Neural progenitor cell (in vitro differentiated cells): ENCODE data around the gene RASGRP1. TPM values are rescaled to one million over a fixed set of nuclear protein-coding genes. Genes with fewer than 3 reads are reported as not detected.

ENCODE experiments used
- DNase-seq: peaks from one replicate; pipeline ENCODE4 v3.0.0-alpha.2; 2016; ENCODE audit warnings: low spot score
- H2AFZ ChIP-seq: fragments of 200-600 bp; sonication (generic); replicated peaks from 2 replicates; pipeline ENCODE4 v1.6.1; 2016; ENCODE audit warnings: antibody characterized with exemption
- H3F3A ChIP-seq: fragments of 200-600 bp; sonication (generic); 2 replicates; pipeline ENCODE4 v1.6.1; 2016; ENCODE audit warnings: antibody characterized with exemption, low read depth
- H3K27ac ChIP-seq: fragments of 200-600 bp; sonication (generic); 2 replicates; pipeline ENCODE4 v1.5.1; 2016; ENCODE audit warnings: mild to moderate bottlenecking
- H3K27me3 ChIP-seq: fragments of 200-600 bp; sonication (generic); 2 replicates; pipeline ENCODE4 v1.6.1; 2016; ENCODE audit warnings: mild to moderate bottlenecking, moderate library complexity
- H3K36me3 ChIP-seq: fragments of 200-600 bp; sonication (generic); 2 replicates; pipeline ENCODE4 v1.5.1; 2016
- H3K4me1 ChIP-seq: fragments of 200-600 bp; sonication (generic); 2 replicates; pipeline ENCODE4 v1.6.1; 2016; ENCODE audit warnings: mixed run types
- H3K4me2 ChIP-seq: fragments of 200-600 bp; sonication (generic); 2 replicates; pipeline ENCODE4 v1.6.1; 2016
- H3K4me3 ChIP-seq: fragments of 200-600 bp; sonication (generic); 2 replicates; pipeline ENCODE4 v1.5.1; 2016
- H3K79me2 ChIP-seq: fragments of 200-600 bp; sonication (generic); 2 replicates; pipeline ENCODE4 v1.6.1; 2016; ENCODE audit warnings: low read depth
- H3K9ac ChIP-seq: fragments of 200-600 bp; sonication (generic); 2 replicates; pipeline ENCODE4 v1.6.1; 2016
- H3K9me3 ChIP-seq: fragments of 200-600 bp; sonication (generic); 2 replicates; pipeline ENCODE4 v1.5.1; 2016; ENCODE audit warnings: low read depth
- H4K20me1 ChIP-seq: fragments of 200-600 bp; sonication (generic); 2 replicates; pipeline ENCODE4 v1.6.1; 2016; ENCODE audit warnings: low read depth
- H3K27ac Mint-ChIP-seq: 3 replicates; pipeline ENCODE4 v1.8.0; 2021; ENCODE audit warnings: mixed read lengths
- H3K27me3 Mint-ChIP-seq: 2 replicates; pipeline ENCODE4 v1.8.0; 2022; ENCODE audit warnings: low read depth, mild to moderate bottlenecking, inconsistent platforms, moderate library complexity, mixed read lengths; ENCODE audit not compliant: insufficient read depth
- H3K36me3 Mint-ChIP-seq: 3 replicates; pipeline ENCODE4 v1.8.0; 2021; ENCODE audit warnings: mixed read lengths
- H3K4me1 Mint-ChIP-seq: 3 replicates; pipeline ENCODE4 v1.8.0; 2021; ENCODE audit warnings: mixed read lengths
- H3K4me3 Mint-ChIP-seq: 3 replicates; pipeline ENCODE4 v1.8.0; 2021; ENCODE audit warnings: mild to moderate bottlenecking, moderate library complexity, mixed read lengths
- H3K9me3 Mint-ChIP-seq: 3 replicates; pipeline ENCODE4 v1.8.0; 2020; ENCODE audit warnings: mixed read lengths
- EZH2 ChIP-seq: fragments of 200-600 bp; sonication (generic); IDR thresholded peaks from 2 replicates; pipeline ENCODE4 v1.6.1; 2017; ENCODE audit warnings: antibody characterized with exemption, mild to moderate bottlenecking, moderate library complexity
- EZH2phosphoT487 ChIP-seq: fragments of 200-600 bp; sonication (generic); IDR thresholded peaks from 2 replicates; pipeline ENCODE4 v1.6.1; 2017; ENCODE audit warnings: antibody characterized with exemption
- total RNA-seq: library from RNA; depleted of rRNA; stranded (reverse); fragments of >200 nt; gene quantifications from 2 replicates; pipeline ENCODE4 v1.2.3, GENCODE V29; 2015; ENCODE audit warnings: low replicate concordance
- TF ChIP-seq, protein P1 (sequence below): fragments of 200-600 bp; sonication (generic); IDR thresholded peaks from 2 replicates; pipeline ENCODE4 v1.5.1; 2017; ENCODE audit warnings: antibody characterized with exemption, mild to moderate bottlenecking

The RASGRP1 gene
- total RNA-seq, 1 donor from 2014 or later = 2.5 TPM

DNA sequence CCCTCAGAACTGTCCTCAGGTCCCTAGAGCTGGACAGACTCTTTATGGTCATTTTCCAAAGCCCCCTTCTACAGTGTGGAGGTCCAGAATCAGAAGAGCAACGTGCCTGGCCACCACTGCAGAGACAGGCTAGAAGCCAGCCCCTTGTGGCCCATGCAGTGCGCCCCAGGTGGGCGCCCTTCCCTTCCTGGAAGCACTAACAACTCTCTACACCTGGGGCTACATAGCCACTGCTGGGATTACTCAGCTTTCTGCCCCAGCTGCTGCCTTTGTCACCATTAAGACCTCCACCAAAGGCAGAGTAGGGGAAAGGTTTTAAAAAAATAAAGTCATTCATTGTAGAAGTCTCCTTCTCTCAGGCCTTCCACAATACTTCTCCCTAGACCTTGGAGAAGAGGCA is 2.3 kb downstream of the RASGRP1 start:
- H3F3A ChIP-seq = no peaks in the 10 kb centered on the region
- H3K9ac ChIP-seq = no peak overlapping the region
- TF ChIP-seq EZH2 (no peak), EZH2phosphoT487 (no peak)
- TF ChIP-seq, protein P1, sequence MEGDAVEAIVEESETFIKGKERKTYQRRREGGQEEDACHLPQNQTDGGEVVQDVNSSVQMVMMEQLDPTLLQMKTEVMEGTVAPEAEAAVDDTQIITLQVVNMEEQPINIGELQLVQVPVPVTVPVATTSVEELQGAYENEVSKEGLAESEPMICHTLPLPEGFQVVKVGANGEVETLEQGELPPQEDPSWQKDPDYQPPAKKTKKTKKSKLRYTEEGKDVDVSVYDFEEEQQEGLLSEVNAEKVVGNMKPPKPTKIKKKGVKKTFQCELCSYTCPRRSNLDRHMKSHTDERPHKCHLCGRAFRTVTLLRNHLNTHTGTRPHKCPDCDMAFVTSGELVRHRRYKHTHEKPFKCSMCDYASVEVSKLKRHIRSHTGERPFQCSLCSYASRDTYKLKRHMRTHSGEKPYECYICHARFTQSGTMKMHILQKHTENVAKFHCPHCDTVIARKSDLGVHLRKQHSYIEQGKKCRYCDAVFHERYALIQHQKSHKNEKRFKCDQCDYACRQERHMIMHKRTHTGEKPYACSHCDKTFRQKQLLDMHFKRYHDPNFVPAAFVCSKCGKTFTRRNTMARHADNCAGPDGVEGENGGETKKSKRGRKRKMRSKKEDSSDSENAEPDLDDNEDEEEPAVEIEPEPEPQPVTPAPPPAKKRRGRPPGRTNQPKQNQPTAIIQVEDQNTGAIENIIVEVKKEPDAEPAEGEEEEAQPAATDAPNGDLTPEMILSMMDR = no peak
- peaks cover 44% of the 10 kb centered on the region for H3K27me3 ChIP-seq
- Mint-ChIP-seq H3K36me3 (no peaks in the 10 kb centered on the region), H3K4me3 (no peak overlapping the region), H3K9me3 (no peaks in the 10 kb centered on the region), H3K27me3 (peaks cover 13% of the 10 kb centered on the region), H3K4me1 (peaks cover 6% of the 10 kb centered on the region), H3K27ac (no peak overlapping the region)
- no peak overlapping the region for H3K4me2 ChIP-seq
- no peaks in the 10 kb centered on the region for H3K36me3 ChIP-seq
- no peak overlapping the region for H3K27ac ChIP-seq
- no peaks in the 10 kb centered on the region for H4K20me1 ChIP-seq
- H3K4me3 ChIP-seq = no peak overlapping the region
- H2AFZ ChIP-seq = no peak overlapping the region
- H3K79me2 ChIP-seq = no peaks in the 10 kb centered on the region
- no peaks in the 10 kb centered on the region for H3K4me1 ChIP-seq
- no peak for DNase-seq
- H3K9me3 ChIP-seq = no peaks in the 10 kb centered on the region

DNA sequence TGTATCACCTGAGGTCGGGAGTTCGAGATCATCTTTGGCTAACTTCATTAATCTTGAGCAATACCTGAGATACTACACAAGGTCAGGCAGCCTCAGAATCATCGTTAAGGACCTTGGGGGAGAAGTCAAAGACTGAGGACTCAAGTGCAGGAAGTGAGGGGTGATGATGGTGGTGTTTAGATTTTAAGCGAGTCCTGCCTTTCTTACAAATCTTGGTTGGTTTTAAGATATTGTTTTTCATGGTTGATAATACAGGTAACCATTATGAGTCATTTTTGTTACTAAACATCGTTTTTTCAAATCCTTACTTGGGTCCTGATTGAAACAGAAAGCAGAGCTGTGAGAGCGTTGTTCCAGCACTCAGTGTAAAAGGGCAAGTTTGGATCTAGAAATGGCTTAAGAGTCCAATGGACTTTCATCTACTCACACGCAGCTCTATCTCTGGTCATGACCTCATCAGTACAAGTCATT is 4.1 kb downstream of the RASGRP1 start:
- H3K4me1 ChIP-seq = no peaks in the 10 kb centered on the region
- H3K4me1 Mint-ChIP-seq = peaks cover 6% of the 10 kb centered on the region
- H3K27me3 Mint-ChIP-seq = peaks cover 6% of the 10 kb centered on the region

DNA sequence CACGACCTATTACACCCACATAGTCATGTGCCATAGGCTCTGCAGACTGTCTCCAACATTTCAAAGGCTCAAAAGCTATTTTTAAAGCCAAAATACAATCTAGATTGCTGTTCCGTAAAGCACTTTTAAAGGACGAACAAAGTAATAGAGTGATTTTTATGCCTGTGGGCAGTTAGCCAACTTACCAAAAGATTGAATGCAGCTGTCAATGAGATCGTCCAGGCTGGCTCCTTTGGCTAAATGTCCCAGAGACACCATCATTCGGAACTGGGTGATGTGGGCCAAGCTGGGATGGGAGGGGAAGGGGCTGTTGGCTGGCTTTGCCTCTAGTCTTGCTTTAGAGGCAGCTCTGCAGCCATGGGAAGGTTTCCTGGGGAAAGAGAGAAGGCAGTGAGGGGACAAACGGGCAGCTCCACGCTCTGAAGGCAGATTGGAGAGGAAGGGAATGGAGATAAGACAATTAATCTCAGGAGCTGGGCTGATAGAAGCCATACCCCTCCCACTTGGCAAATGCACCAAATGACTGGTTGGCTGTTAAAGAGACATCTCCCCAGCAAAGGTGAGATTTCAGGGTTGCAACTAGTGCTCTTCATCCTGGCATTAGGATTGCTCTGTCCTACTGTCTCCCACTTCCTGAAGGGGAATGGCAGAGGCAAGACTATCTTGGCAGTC is 4.8 kb downstream of the RASGRP1 start:
- Mint-ChIP-seq H3K4me3 (no peak overlapping the region), H3K27ac (no peak overlapping the region), H3K36me3 (no peaks in the 10 kb centered on the region), H3K4me1 (peaks cover 6% of the 10 kb centered on the region), H3K27me3 (peaks cover 5% of the 10 kb centered on the region), H3K9me3 (no peaks in the 10 kb centered on the region)
- no peaks in the 10 kb centered on the region for H4K20me1 ChIP-seq
- H3K4me1 ChIP-seq = no peaks in the 10 kb centered on the region
- peaks cover 19% of the 10 kb centered on the region for H3K27me3 ChIP-seq
- H3K9ac ChIP-seq = no peak overlapping the region
- H3K9me3 ChIP-seq = no peaks in the 10 kb centered on the region
- no peak overlapping the region for H3K27ac ChIP-seq
- H3K79me2 ChIP-seq = no peaks in the 10 kb centered on the region
- no peak overlapping the region for H2AFZ ChIP-seq
- no peak for DNase-seq
- H3F3A ChIP-seq = no peaks in the 10 kb centered on the region
- TF ChIP-seq EZH2phosphoT487 (no peak), EZH2 (no peak)
- TF ChIP-seq, protein P1 = no peak
- H3K4me3 ChIP-seq = no peak overlapping the region
- no peaks in the 10 kb centered on the region for H3K36me3 ChIP-seq
- H3K4me2 ChIP-seq = no peak overlapping the region

More for the DNA sequence above, 4.1 kb downstream of the RASGRP1 start:
- no peaks in the 10 kb centered on the region for H3K36me3 ChIP-seq
- H3K36me3 Mint-ChIP-seq = no peaks in the 10 kb centered on the region
- no peaks in the 10 kb centered on the region for H3K79me2 ChIP-seq
- no peaks in the 10 kb centered on the region for H3K9me3 ChIP-seq
- H3F3A ChIP-seq = no peaks in the 10 kb centered on the region
- no peaks in the 10 kb centered on the region for H3K9me3 Mint-ChIP-seq
- H3K4me3 ChIP-seq = no peak overlapping the region
- H3K27ac Mint-ChIP-seq = no peak overlapping the region
- TF ChIP-seq, protein P1 = no peak
- TF ChIP-seq EZH2 = no peak
- no peak for DNase-seq
- H4K20me1 ChIP-seq = no peaks in the 10 kb centered on the region
- H3K27me3 ChIP-seq = peaks cover 26% of the 10 kb centered on the region
- H3K27ac ChIP-seq = no peak overlapping the region
- no peak overlapping the region for H2AFZ ChIP-seq
- no peak overlapping the region for H3K9ac ChIP-seq
- no peak overlapping the region for H3K4me2 ChIP-seq
- no peak overlapping the region for H3K4me3 Mint-ChIP-seq
